KBM-7 (cell line): ENCODE results near the gene MED29.

Experiments
- DNase-seq: peaks from one replicate; pipeline ENCODE4 v3.0.0-alpha.2; 2015
- in situ Hi-C: fragments of 300-500 bp; cut with MboI; formaldehyde crosslinking; loops from 2 replicates; pipeline ENCODE4 v1.14.3; 2020; ENCODE audit warnings: low sequenced_read_pairs, low pct_unique_long_range_greater_than_20kb, mixed read lengths

Gene MED29, protein sequence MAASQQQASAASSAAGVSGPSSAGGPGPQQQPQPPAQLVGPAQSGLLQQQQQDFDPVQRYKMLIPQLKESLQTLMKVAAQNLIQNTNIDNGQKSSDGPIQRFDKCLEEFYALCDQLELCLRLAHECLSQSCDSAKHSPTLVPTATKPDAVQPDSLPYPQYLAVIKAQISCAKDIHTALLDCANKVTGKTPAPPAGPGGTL

DNA sequence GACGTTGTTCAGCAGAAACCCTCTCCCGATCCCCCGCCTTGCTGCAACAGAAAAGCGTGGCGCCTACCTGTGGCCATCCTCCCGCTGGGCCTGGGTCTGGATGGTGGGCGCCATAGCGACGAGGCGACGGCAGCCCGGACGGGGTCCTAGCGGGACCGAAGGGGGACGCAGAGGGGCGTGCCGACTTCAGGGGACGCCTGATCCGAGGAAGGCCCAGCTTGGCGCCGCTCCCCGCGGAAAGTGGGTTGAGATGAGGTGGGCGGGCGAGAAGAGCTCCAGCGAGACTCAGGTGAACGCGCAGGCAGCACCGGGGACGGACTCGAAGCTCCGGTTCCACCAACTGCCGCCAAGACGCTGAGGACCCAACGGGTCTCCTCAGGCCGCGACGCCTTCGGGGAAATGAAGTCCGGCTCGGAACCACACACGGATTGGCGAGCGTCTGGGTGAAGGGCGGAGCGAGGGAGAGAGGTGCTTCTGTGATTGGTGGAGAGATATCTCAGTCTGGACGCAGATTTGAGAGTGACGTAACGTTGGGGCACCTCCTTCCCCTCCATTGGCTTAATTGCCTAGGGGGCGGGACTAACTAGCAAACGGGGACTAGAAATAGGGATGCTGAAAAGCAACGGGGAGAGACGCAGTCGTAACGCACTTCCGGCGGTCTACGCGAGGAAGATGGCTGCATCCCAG lies at the start of gene MED29, which contains the start of gene PAF1:
TSS of gene MED29 (plus strand) at position 628 of the 687 bp plus-strand sequence. CDS start at position 673, 45 bp downstream.
TSS of gene PAF1 (minus strand) at position 356 of the 687 bp plus-strand sequence. CDS start at position 114, 242 bp downstream.
- in situ Hi-C loops, result no loop called here
- peak; percentile 100 for DNase-seq

- in situ Hi-C loops, result no loop called here
Observed at GRCh38 chr19:39341719-39342604, 49.2 kb upstream of the MED29 start, which contains the start of gene SAMD4B. Gene SAMD4B, plus strand, starts transcription at chr19:39342421. Its CDS starts 14,473 bp downstream, at chr19:39356894.

GRCh38 chr19:39342647-39343305 lies 48.4 kb upstream of the MED29 start:
- no peak for DNase-seq
- in situ Hi-C loops, result no loop called here

More at GRCh38 chr19:39341719-39342604, 49.2 kb upstream of the MED29 start, which contains the start of gene SAMD4B:
- DNase-seq, result peak; percentile 97

DNA sequence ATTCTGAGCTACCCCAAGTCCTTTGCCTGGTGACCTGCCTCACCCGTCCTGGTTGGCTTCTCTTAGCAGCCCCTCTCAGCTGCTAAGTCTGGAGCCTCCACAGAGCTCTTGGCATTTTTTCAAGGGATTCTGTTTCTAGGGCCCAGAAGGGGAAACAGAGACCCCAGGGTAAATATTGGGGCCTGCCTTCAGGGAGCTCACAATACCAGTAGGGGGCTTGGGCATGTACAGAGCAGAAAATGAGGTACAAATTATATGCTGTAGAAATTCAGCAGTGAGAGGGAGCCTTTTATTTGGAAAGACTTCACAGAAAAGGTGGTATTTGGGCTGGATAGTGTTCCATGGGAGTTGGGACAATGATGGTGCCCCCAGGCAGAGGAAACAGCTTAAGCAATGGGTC lies 45.2 kb upstream of the MED29 start:
- no peak for DNase-seq
- in situ Hi-C loops, result no loop called here

DNA sequence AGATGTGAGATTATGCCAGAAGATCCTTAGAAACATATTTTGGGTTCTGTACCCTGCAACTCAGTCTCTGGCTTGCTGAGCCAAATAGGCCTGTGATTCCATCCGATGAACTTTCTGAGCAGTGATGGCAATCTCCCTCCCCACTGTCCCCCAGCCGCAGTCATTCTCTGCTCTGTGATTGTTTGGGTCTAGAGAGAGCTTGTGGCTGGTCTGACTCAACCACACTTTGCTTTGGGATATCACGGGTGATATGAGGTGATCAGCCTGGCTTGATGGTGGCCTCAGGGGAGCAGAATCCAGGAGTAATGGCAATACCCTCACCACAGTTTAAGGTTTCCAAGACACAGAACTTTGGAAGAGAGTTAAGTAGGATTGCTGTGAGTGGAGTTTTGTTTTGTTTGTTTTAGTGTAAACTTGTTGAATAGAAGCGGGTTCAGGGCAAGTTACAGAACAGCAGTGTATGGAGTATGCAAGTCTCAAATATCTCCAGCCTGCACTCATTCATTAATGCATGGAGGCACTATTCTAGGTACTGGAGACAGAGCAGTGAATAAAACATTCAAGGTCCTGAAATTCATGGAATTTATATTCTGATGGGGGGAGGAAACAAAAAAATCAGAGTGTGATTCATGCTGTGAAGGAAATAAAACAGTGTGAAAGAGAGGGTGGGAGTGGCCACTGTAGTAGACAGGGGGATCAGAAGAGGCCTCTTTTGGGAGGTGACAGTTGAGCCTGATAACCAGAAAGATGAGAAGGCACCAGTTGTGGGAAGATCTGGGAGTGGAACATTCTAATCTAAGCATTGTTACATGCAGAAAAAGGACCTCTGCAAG lies 43.6 kb upstream of the MED29 start:
- DNase-seq, result no peak
- in situ Hi-C loops, result no loop called here

GRCh38 chr19:39349326-39349725 lies 41.9 kb upstream of the MED29 start:
- in situ Hi-C loops, result no loop called here
- no peak for DNase-seq

DNA sequence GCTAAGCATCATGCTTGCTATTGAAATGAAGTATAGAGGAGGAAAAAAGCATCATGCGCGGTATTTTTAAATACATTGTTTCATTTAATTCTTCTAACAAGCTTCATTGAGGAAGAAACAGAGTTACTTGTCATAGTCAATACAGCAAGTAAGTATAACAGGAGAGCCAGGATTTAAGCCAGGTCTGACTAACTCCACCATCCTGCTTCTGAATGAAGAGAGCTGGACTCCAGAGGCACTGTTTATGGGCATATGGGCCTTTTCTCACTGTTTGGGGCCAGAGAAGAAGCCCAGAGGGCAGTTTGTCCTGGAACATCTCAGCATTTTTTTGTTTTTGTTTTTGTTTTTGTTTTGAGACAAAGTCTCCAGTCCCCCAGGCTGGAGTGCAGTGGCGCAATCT lies 41.0 kb upstream of the MED29 start:
- in situ Hi-C loops, result no loop called here

GRCh38 chr19:39351537-39352064 lies 39.6 kb upstream of the MED29 start:
- DNase-seq, result no peak

More for the DNA sequence above, 41.0 kb upstream of the MED29 start:
- no peak for DNase-seq

GRCh38 chr19:39352381-39353255 lies 38.6 kb upstream of the MED29 start:
- DNase-seq, result no peak
- in situ Hi-C loops, result no loop called here

More at GRCh38 chr19:39351537-39352064, 39.6 kb upstream of the MED29 start:
- in situ Hi-C loops, result no loop called here

GRCh38 chr19:39355253-39355652 lies 35.9 kb upstream of the MED29 start:
- in situ Hi-C loops, result no loop called here
- DNase-seq, result no peak

- in situ Hi-C loops, result no loop called here
- no peak for DNase-seq
Observed at GRCh38 chr19:39356073-39356472, 35.1 kb upstream of the MED29 start.

DNA sequence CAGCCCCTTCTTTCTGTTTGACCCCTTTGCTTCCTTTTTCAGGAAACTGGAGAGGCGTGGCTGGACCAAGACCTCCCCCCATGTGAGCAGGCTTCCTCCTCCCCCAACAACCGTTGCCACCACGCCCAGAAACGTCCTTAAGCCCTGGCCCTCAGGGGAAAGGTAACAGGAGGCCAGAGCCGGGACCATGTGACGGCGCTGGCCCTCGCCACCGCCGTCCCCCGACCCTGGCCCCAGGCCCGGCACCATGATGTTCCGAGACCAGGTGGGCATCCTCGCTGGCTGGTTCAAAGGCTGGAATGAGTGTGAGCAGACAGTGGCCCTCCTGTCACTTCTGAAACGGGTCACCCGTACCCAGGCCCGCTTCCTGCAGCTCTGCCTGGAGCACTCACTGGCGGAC lies 34.5 kb upstream of the MED29 start:
- in situ Hi-C loops, result no loop called here
- no peak for DNase-seq

DNA sequence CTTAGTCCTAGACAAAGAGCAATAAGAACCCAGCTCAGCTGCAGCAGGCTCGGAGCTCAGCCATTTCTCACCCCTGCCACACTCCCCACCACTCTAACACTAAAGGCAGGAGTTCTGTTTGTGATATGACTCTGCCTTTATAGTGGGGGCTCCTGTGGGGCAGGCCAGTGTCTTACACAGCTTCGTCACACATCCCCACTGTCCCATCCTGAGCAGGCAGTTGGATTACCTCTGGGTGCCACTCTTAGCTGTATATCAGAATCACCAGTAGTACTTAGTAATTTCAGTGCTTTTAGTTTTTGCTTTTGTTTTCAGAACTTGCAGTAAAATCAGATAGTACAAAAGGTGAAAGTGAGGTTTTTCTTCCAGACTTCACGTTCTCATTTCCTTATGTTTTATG lies 32.2 kb upstream of the MED29 start:
- in situ Hi-C loops, result no loop called here
- DNase-seq, result no peak

DNA sequence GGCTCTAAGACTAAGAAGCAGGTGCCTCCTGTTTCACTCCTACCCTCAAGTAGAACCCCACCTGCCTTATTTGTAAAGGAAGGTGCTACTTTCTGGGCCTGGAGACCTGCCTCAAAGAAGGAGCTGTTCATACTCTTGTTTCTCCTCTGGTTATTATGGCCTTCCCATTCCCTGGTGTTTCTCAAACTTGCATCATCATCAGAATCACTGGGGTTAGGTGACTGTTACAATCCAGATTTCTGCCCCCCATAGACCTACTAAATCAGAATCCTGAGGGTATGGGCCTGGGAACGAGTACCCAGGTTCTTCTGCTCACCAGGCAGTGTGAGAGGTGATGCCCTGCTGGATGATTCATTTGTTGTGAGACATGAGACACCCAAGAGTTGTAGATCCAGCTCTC lies 30.6 kb upstream of the MED29 start:
- in situ Hi-C loops, result no loop called here
- DNase-seq, result no peak

GRCh38 chr19:39362682-39363657 lies 28.2 kb upstream of the MED29 start:
- in situ Hi-C loops, result no loop called here
- DNase-seq, result no peak

GRCh38 chr19:39363901-39364457 lies 27.2 kb upstream of the MED29 start:
- DNase-seq, result no peak
- in situ Hi-C loops, result no loop called here
